Fibroblast of lung (primary cell): ENCODE measurements around the gene BICRA.

Source experiments
- EZH2 ChIP-seq: IDR thresholded peaks from 2 replicates; pipeline ENCODE4 v1.5.1; 2012; ENCODE audit warnings: low read length, control low read depth, mild to moderate bottlenecking; ENCODE audit errors: missing control alignments
- TF ChIP-seq, protein P1 (sequence below), 2 donors: IDR thresholded peaks in 1 of 2; conservative IDR thresholded peaks in 1 of 2; 1 replicate in 1 of 2; 2 replicates in 1 of 2; pipeline ENCODE4 v1.5.1; 2011 to 2012; ENCODE audit warnings: low read length in 2 of 2, control low read depth in 1 of 2, inconsistent platforms in 1 of 2, low read depth in 1 of 2, mild to moderate bottlenecking in 1 of 2

- TF ChIP-seq, protein P1, sequence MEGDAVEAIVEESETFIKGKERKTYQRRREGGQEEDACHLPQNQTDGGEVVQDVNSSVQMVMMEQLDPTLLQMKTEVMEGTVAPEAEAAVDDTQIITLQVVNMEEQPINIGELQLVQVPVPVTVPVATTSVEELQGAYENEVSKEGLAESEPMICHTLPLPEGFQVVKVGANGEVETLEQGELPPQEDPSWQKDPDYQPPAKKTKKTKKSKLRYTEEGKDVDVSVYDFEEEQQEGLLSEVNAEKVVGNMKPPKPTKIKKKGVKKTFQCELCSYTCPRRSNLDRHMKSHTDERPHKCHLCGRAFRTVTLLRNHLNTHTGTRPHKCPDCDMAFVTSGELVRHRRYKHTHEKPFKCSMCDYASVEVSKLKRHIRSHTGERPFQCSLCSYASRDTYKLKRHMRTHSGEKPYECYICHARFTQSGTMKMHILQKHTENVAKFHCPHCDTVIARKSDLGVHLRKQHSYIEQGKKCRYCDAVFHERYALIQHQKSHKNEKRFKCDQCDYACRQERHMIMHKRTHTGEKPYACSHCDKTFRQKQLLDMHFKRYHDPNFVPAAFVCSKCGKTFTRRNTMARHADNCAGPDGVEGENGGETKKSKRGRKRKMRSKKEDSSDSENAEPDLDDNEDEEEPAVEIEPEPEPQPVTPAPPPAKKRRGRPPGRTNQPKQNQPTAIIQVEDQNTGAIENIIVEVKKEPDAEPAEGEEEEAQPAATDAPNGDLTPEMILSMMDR (conservative IDR thresholded peaks at IDR 0.05 in 1 of 2, IDR thresholded peaks at IDR 0.05 in 1 of 2; ENCODE audit: low read depth in 1 of 2, low read length in 2 of 2), result peak; percentile 77 to 86
- TF ChIP-seq EZH2, result no peak
Measured at GRCh38 chr19:47713046-47714021, 104.4 kb downstream of the BICRA start, which contains the start of gene EHD2.
